GM19193 (cell line): ENCODE results near the gene DDX10.

Experiments
- POLR2A ChIP-seq: IDR thresholded peaks from 4 replicates; pipeline ENCODE4 v1.6.1; 2011; ENCODE audit not compliant: insufficient read depth, insufficient read length; ENCODE audit errors: extremely low read depth

The DDX10 gene

DNA sequence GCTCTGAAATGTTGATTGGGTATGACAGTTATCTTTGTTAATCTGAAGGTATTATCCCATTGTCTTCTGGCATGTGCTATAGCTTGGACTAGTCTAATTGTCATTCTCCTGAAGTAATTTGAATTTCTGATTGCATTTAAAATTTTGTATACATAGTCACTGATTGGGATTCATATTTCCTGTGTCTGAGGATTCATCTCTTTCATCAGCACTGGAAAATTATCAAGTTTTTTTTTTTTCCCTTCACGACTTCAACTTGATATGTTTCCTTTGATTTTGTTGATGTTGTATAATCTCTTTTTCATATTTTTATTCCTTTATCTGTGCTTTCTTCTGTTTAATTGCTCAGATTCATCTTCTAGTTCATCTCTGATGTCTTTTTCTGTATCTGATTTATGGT, 104.1 kb downstream of the DDX10 start:
- no peak for TF ChIP-seq POLR2A

DNA sequence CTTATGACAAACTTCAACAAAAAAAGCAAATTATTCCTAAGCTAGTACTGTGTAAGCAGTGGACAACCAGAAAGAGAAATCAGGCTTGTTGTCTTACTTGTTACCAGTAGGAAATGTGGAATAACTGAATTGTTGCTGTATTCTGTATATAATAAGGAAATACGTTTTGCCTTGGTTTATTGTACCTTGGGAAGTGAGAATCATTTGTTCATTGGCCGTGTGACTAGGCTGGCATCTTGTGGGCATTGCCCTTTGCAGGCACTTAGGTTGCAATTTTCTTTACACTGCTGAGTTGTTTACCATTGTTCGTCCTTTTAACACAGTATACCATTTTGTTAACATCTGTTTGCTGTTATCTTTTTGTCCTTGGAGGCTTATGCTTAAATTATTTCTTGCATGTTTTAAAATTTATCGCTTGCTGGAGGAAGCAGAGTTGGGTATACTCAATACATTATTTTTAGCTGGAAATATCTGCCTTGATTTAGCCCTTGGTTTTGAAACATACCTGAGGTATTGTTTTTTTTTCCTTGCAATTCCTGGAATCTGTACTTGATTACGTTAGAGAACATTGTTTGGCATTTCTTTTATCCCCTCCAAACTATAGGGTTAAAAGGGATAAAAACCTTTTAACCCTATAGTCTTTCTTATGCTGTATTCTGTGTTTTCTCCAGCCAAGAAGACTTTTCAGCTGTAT, 109.3 kb downstream of the DDX10 start:
- no peak for TF ChIP-seq POLR2A

DNA sequence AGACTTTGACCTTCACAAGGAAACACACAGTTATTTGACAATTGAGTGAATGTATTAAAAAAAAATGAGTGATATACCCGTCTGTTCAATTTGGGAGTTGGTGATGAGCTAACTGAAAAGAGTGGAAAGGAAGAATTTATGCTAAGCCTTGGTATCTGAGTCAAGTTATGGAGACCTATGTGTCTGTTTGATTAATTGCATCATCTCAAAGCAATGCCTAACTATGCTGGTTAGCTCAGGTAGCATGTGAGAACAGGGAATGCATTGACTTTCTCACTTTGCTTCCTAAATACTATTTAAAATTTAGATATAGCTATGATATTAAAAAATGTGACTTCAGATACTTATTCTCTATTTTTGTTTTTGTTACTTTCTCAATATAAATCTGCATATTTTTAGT, 110.5 kb downstream of the DDX10 start:
- TF ChIP-seq POLR2A, result no peak

DNA sequence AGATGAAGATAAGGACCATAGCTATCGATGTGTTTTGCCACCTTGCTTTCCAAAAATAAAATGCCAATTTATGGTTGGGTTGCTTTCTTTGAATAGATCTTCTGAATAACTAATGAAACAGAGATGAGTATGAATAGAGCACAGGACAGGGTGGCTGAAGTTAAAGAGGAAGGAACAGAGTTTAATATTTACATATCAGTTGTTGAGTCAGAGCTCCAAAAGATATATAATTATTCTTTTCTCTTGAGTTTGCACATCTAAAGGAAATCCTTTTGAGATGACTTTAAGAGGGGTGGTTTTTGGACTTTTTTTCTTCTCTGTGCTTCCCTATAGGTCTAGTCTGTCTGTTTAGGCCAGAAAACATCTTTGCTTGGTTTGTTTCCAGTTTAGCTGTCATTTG, 115.2 kb downstream of the DDX10 start:
- TF ChIP-seq POLR2A, result no peak

DNA sequence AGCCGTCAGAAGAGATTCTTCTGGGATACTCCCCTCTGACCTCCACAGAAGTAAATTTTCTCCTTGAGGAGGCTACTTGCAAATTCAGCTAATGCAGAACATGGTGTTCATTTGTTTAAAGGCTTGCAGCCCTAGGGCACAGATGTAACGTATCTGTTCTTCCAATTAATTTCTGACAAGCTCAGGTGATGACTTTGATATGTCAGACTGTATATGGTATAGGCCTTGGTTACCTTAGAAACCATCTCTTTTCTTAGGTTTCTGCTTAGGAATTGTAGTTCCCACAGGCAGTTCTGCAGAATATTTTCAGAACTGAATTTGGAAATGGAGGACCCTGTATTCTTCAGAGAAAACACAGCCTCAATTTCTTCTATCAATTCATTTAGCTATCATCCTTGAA, 117.1 kb downstream of the DDX10 start:
- TF ChIP-seq POLR2A, result no peak

DNA sequence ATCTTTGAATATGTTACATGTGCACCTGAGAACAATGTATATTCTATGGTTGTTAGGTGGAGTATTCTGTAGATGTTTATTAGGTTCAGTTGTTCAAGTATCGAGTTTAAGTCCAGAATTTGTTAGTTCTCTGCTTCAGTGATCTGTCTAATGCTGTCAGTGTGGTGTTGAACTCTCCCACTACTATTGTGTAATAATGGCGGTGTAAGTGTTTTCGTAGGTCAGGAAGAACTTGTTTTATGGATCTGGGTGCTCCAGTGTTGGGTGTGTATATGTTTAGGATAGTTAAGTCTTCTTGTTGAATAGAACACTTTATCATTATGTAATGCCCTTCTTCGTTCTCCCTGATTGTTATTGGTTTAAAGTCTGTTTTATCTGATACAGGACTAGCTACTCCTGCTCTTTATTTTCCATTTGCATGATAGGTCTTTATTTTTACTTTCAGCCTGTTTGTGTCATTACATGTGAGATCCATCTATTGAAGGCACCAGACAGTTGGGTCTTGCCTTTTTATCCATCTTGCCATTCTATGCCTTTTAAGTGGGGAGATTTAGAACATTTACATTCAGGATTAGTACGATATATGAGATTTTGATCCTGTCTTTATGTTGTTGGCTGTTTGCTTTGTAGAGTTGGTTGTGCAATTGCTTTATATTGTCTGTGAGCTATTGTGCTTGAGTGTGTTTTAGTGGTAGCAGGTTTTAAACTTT, 121.6 kb downstream of the DDX10 start:
- no peak for TF ChIP-seq POLR2A

DNA sequence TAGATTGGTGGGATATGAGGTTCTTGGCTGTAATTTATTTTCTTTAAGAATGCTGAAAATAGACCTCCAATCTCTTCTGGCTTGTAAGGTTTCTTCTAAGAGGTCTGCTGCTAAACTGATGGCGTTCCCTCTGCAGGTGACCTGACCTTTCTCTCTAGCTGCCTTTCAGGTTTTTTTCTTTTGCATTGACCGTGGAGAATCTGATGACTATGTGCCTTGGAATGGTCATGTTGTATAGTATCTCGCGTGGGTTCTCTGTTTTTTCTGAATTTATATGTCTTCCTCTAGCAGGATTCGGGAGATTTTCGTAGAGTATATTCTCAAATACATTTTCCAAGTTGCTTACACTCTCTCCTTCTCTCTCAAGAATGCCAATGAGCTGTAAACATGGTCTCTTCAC, 122.2 kb downstream of the DDX10 start:
- TF ChIP-seq POLR2A, result no peak

DNA sequence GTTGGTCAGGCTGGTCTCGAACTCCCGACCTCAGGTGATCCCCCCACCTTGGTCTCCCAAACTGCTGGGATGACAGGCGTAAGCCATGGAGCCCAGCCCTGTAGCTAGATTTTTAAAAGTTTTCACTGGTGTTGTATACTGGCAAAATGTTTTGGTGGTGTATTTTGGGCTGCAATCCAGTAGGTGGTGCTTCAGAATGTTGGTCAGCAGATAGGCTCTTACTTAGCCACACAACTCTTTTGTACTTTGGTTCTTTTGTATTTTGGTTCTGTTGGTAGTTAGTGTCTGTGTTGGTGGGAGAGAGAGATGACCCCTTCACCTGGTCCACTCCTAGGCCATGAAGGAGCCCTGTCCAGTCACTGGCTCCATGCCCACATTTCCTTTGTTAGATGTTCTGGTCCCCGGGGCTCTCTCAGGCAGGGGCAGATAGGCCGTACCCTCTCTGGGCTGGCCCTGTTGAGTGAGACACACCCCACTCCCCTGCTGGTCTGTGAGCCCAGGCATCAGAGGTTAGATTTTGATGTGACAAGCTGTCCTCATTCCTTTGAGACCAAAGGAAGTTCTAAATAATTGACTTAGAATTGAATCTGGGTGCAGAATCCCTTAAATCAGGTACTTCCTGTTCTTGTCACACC, 123.8 kb downstream of the DDX10 start:
- TF ChIP-seq POLR2A, result no peak

DNA sequence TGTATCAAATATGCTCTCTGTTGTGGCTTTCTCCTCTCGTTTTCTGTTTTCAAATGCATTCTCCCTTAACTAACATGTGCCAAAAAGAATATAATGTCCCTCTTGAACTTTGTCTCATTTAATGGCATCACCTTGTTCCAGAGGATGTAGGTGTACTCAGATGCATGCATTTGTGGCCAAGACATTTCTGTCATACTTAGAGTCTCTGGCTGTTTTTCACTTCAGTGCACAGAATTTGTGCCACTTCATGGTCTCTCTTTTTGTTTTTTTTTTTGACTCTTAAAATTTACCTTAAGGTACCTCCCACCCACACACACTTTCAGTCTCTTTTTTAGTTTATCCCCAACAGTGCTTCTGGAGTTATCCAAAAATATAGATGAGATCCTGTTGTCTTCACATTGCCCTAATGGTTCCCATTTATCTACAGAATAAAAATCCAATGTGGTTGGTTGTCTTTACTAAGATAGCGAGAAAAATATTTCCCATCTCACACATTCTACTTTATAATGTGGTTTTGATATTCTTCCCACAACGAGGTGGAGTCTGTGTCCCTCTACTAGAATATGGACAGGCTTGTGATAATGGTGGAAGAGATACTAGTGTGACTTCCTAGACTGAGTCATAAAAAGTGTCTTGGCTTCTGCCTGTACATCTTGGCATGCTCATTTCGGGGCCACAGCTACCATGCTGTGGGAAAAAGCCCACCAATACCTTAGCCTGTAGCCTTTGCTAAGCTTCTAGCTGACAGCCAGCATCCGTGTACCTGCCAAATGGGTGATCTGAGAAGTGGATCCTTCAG, 125.8 kb downstream of the DDX10 start:
- TF ChIP-seq POLR2A, result no peak

DNA sequence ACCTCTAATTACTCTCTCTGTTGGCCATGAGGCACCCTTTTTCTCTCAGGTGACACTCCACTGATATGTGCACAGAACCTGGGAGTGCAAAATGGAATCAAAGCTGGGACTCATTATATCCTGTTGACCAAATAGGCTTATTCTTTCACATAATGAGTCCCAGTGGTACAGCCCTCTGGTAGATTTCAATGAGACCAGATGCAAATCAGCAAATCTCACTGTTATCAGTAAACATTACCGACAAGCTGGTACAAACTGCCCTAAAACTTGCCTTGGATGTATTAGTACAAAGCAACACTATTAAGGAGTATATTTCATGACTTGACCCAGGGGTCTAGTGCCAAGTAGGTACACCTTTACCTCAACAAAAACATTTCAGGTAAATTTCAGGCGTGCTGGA, 128.3 kb downstream of the DDX10 start:
- TF ChIP-seq POLR2A, result no peak

DNA sequence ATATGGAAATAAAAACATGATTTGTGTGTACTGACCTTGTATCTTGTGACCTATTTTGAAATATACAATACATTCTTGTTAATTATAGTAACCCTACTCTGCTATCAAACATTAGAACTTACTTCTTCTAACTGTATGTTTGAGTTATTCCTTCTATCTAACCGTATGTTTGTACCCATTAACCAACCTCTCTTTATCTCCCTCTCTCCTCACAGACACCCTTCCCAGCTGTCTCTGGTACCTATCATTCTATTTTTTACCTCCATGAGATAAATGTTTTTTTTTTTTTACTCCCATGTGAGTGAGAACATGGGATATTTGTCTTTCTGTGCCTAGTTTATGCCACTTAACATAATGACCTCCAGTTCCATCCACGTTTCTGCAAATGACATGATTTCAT, 128.7 kb downstream of the DDX10 start:
- TF ChIP-seq POLR2A, result no peak

DNA sequence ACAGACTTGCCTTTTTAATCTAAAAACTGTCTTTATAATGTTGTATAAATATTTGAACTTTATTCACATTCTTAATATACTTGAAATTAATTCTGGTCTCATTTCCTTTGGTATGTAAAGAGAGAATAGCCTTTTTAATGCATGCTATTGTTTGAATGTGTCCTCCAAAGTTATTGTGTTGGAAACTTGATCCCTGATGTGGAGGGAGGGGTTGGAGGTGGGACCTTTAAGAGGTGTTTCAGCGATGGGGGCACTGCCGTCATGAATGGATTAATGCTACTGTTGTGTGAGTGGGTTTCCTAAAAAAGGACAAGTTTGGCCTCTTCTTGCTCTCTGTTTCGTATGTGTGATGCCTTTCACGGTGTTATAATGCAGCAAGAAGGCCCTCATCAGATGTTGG, 131.7 kb downstream of the DDX10 start:
- no peak for TF ChIP-seq POLR2A

DNA sequence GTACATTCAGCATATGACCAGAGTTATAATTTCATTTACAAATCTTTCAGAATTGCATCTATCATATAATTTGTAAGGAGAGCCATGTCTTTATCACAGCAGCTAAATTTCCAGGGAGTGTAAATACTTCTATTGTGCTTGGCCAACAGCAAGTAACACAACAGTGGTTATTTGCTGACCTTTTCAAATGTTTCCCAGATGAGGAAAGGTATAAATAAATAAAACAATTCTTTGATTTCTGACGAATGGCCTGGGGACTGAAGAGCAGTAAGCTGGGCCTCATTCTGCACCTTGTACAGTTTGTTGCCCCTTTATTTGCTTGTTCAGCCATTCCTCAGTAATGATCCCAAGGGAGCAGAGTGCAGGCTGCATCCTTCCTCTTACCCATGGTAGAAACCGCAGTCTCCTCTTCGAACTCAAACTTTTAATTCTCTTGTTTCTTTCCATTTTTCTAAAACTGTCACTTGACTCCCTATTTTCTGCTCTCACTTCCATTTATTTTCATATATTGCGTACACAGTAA, 132.8 kb downstream of the DDX10 start:
- no peak for TF ChIP-seq POLR2A

DNA sequence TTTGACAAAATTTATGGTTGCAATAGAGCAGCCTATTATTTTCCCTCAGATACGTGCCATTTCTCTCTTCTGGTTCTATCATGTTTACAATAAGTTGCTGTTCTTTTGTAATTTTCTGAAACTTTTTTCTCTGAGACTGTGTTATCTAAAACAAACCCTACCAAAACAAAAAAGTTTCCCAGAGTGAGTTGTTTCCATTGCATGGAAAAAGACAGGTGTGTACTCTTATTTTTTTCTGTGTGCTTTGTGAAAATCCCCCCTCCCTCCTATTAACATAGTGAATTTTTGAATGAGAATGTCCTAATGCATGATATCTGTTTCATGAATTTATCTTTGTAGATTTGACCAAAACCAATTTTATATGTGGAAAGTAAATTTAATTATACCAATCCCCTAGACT, 137.6 kb downstream of the DDX10 start:
- no peak for TF ChIP-seq POLR2A

DNA sequence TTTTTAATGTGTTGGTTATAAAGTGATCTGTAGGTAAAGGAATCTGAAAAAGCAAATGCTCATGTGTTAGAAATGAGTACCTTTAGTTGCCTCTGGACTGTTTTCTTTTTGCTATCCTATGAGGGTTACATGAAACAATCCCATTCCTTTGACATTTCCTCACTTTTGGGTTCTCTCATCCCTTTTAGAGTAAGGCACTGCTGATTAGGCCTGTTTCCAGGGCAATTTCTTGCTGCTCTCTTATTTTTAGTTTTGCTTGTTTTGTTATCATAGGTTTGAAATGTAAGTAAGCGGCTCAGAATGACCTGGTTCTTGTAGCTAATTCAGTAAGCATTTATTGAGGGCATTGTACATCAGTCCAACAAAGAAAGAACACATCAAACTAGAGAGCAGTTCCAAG, 138.9 kb downstream of the DDX10 start:
- TF ChIP-seq POLR2A, result no peak
